Spleen (tissue), 11 donors: ENCODE results near the gene LIMA1. TPM values are rescaled to one million over a fixed set of nuclear protein-coding genes. Genes with fewer than 3 reads are reported as not detected.

Source experiments
- DNase-seq: peaks from one replicate; pipeline ENCODE4 v3.0.0-alpha.2; 2020
- H3K27ac ChIP-seq, 8 donors: fragments of 200-600 bp; sonication (generic) in 7 of 8; 1 replicate in 4 of 8; 2 replicates in 4 of 8; pipeline versions ENCODE4 v1.5.0 to v1.8.0; 2016 to 2021; ENCODE audit warnings: inconsistent platforms in 4 of 8, mild to moderate bottlenecking in 4 of 8, moderate library complexity in 1 of 8
- H3K27me3 ChIP-seq, 7 donors: fragments of 200-600 bp; sonication (generic) in 6 of 7; replicated peaks in 1 of 7; 1 replicate in 4 of 7; 2 replicates in 3 of 7; pipeline versions ENCODE4 v1.5.0 to v1.8.0; 2016 to 2021; ENCODE audit warnings: inconsistent platforms in 3 of 7, mild to moderate bottlenecking in 1 of 7
- H3K36me3 ChIP-seq, 6 donors: fragments of 200-600 bp; sonication (generic) in 5 of 6; 1 replicate in 4 of 6; 2 replicates in 2 of 6; pipeline versions ENCODE4 v1.5.0 to v1.8.0; 2016 to 2021; ENCODE audit warnings: inconsistent platforms in 2 of 6
- H3K4me1 ChIP-seq, 6 donors: fragments of 200-600 bp; sonication (generic) in 5 of 6; 1 replicate in 3 of 6; 2 replicates in 3 of 6; pipeline versions ENCODE4 v1.5.0 to v1.8.0; 2016 to 2021; ENCODE audit warnings: inconsistent platforms in 3 of 6
- H3K4me3 ChIP-seq, 8 donors: fragments of 200-600 bp; sonication (generic) in 7 of 8; 1 replicate in 4 of 8; 2 replicates in 4 of 8; pipeline versions ENCODE4 v1.5.0 to v1.8.0; 2016 to 2021; ENCODE audit warnings: inconsistent platforms in 4 of 8, mild to moderate bottlenecking in 4 of 8, moderate library complexity in 2 of 8
- H3K9me3 ChIP-seq, 8 donors: fragments of 200-600 bp; sonication (generic) in 7 of 8; 1 replicate in 4 of 8; 2 replicates in 4 of 8; pipeline versions ENCODE4 v1.5.0 to v1.8.0; 2016 to 2021; ENCODE audit warnings: inconsistent platforms in 4 of 8
- CTCF ChIP-seq, 11 experiments: fragments of 200-600 bp in 7 of 11; fragments of 450-650 bp in 4 of 11; sonication (generic) in 4 of 11; IDR thresholded peaks in 8 of 11; conservative IDR thresholded peaks in 3 of 11; 1 replicate in 7 of 11; 2 replicates in 4 of 11; pipeline versions ENCODE4 v1.4.0 to v1.8.0; 2016 to 2021; ENCODE audit warnings: antibody characterized with exemption in 11 of 11, inconsistent platforms in 4 of 11, mild to moderate bottlenecking in 1 of 11
- POLR2A ChIP-seq, 3 donors: fragments of 450-650 bp; IDR thresholded peaks; one replicate each; pipeline ENCODE4 v1.5.1; 2017; ENCODE audit warnings: antibody characterized with exemption in 3 of 3, mild to moderate bottlenecking in 1 of 3
- POLR2AphosphoS5 ChIP-seq, 3 donors: sonication (generic); formaldehyde crosslinking; IDR thresholded peaks; one replicate each; pipeline ENCODE4 v1.5.1; 2017; ENCODE audit warnings: antibody characterized with exemption in 3 of 3
- WGBS, 5 donors: extraction: QIAGEN DNeasy Blood & Tissue Kit in 3 of 5; methylation state at CpG; one replicate each; pipeline versions ENCODE4 v1.1.5 to v1.1.7; 2013 to 2018; 5-methylcytosine and 5-hydroxymethylcytosine counted together
- intact Hi-C: fragments of 100-400 bp; cut with DNase I; formaldehyde crosslinking; loops from one replicate; pipeline ENCODE4 v1.15.0; 2023; ENCODE audit warnings: low total_unique reads
- polyA plus RNA-seq, 3 donors: library from polyadenylated mRNA; stranded (reverse); fragments of 200-250 nt; gene quantifications; one replicate each; pipeline ENCODE4 v1.2.1, GENCODE V29; 2013
- total RNA-seq, 7 donors: library from RNA; depleted of rRNA in 3 of 7; stranded (reverse); fragments of >200 nt in 3 of 7; fragmentation: NEBNext Ultra II Directional in 4 of 7; extraction: Animal tissue kit (Norgen Biotek cat#: 25700) in 4 of 7; gene quantifications; one replicate each; pipeline versions ENCODE4 v1.1.0 to v1.2.1, GENCODE V29; 2016 to 2021
- donor health status: healthy with polysubstance abuse.
- donor health status: DM: no; HTN: no; CAD: no; lungs with moderate emphysema.
- donor health status: DM: no; HTN: no; CAD: no.
- donor health status: Bipolar disorder and iron deficiency.
- donor health status: healthy.
- donor health status: DM: no; HTN: no; CAD: no.
- donor health status: DM: yes; HTN: yes; CAD: no.

The LIMA1 gene
- total and polyA plus RNA-seq, 10 donors = 15.3 to 102 (median 61.2) TPM

GRCh38 chr12:50166799-50167048 lies 116.6 kb downstream of the LIMA1 start:
- DNase-seq = no peak

GRCh38 chr12:50164963-50165362 lies 118.4 kb downstream of the LIMA1 start:
- no peaks in the 10 kb centered on the region for H3K9me3 ChIP-seq
- H3K4me3 ChIP-seq = no peak overlapping the region
- H3K36me3 ChIP-seq = no peaks in the 10 kb centered on the region
- no peak for DNase-seq
- 92 to 97% (median 96%) methylated on average over 17 to 20 of the region's 20 CpGs for WGBS, 5 donors
- intact Hi-C loops = loop anchor here (5.0 kb wide), 1 partner anchor 78 kb away; the partner anchor contains the start of gene SMARCD1
- no peaks in the 10 kb centered on the region for H3K27me3 ChIP-seq
- no peak overlapping the region for H3K27ac ChIP-seq
- no peak for TF ChIP-seq CTCF (IDR thresholded peaks at IDR 0.05 in 8 of 11, conservative IDR thresholded peaks at IDR 0.05 in 3 of 11)
- no peak for TF ChIP-seq POLR2AphosphoS5 (IDR thresholded peaks at IDR 0.05)
- TF ChIP-seq POLR2A (IDR thresholded peaks at IDR 0.05) = no peak
- peaks cover 10 to 69% (median 32%) of the 10 kb centered on the region in 6 donors for H3K4me1 ChIP-seq

More at GRCh38 chr12:50166799-50167048, 116.6 kb downstream of the LIMA1 start:
- WGBS, 5 donors = 0 to 1% (median 0%) methylated on average over 12 of the region's 12 CpGs
- no peaks in the 10 kb centered on the region for H3K36me3 ChIP-seq
- peak overlapping the region; percentile 84 to 97 (median 89) for H3K4me3 ChIP-seq
- H3K9me3 ChIP-seq = no peaks in the 10 kb centered on the region
- intact Hi-C loops = loop anchor here (5.0 kb wide), 1 partner anchor 79 kb away; the partner anchor contains the start of gene SMARCD1
- H3K4me1 ChIP-seq = peaks cover 10 to 56% (median 32%) of the 10 kb centered on the region in 6 donors
- no peaks in the 10 kb centered on the region for H3K27me3 ChIP-seq
- H3K27ac ChIP-seq = peak overlapping the region; percentile 88 to 96 (median 94)
- no peak for TF ChIP-seq CTCF (IDR thresholded peaks at IDR 0.05 in 8 of 11, conservative IDR thresholded peaks at IDR 0.05 in 3 of 11)
- no peak for TF ChIP-seq POLR2AphosphoS5 (IDR thresholded peaks at IDR 0.05)
- no peak for TF ChIP-seq POLR2A (IDR thresholded peaks at IDR 0.05)

GRCh38 chr12:50162230-50162629 lies 121.1 kb downstream of the LIMA1 start:
- DNase-seq = no peak
- Histone ChIP-seq H3K4me1 (peaks cover 9 to 59% (median 24%) of the 10 kb centered on the region in 6 donors), H3K27ac (peak overlapping the region in 1 of 8 donors; percentile 3), H3K27me3 (no peaks in the 10 kb centered on the region), H3K9me3 (no peaks in the 10 kb centered on the region), H3K4me3 (no peak overlapping the region), H3K36me3 (peaks cover 0 to 7% (median 0%) of the 10 kb centered on the region in 6 donors)
- intact Hi-C loops = no loop called here
- 46 to 85% (median 60%) methylated on average over 2 of the region's 2 CpGs for WGBS, 5 donors
- TF ChIP-seq CTCF (IDR thresholded peaks at IDR 0.05 in 8 of 11, conservative IDR thresholded peaks at IDR 0.05 in 3 of 11) (no peak), POLR2A (IDR thresholded peaks at IDR 0.05) (no peak), POLR2AphosphoS5 (IDR thresholded peaks at IDR 0.05) (no peak)

- Histone ChIP-seq H3K9me3 (no peaks in the 10 kb centered on the region), H3K4me1 (peaks cover 3 to 48% (median 15%) of the 10 kb centered on the region in 6 donors), H3K36me3 (peaks cover 0 to 13% (median 0%) of the 10 kb centered on the region in 6 donors), H3K27ac (no peak overlapping the region), H3K27me3 (no peaks in the 10 kb centered on the region), H3K4me3 (no peak overlapping the region)
- no peak for DNase-seq
- no peak for TF ChIP-seq CTCF (IDR thresholded peaks at IDR 0.05 in 8 of 11, conservative IDR thresholded peaks at IDR 0.05 in 3 of 11)
- TF ChIP-seq POLR2AphosphoS5 (IDR thresholded peaks at IDR 0.05) = no peak
- TF ChIP-seq POLR2A (IDR thresholded peaks at IDR 0.05) = no peak
- intact Hi-C loops = no loop called here
These were observed 122.7 kb downstream of the LIMA1 start for GRCh38 chr12:50160643-50161042.
